ENCODE data around the gene DSC1. TPM values are rescaled to one million over a fixed set of nuclear protein-coding genes. Genes with fewer than 3 reads are reported as not detected.
A peak's percentile ranks its signal among the peaks of the same experiment; 100 is the strongest.

The DSC1 gene, protein sequence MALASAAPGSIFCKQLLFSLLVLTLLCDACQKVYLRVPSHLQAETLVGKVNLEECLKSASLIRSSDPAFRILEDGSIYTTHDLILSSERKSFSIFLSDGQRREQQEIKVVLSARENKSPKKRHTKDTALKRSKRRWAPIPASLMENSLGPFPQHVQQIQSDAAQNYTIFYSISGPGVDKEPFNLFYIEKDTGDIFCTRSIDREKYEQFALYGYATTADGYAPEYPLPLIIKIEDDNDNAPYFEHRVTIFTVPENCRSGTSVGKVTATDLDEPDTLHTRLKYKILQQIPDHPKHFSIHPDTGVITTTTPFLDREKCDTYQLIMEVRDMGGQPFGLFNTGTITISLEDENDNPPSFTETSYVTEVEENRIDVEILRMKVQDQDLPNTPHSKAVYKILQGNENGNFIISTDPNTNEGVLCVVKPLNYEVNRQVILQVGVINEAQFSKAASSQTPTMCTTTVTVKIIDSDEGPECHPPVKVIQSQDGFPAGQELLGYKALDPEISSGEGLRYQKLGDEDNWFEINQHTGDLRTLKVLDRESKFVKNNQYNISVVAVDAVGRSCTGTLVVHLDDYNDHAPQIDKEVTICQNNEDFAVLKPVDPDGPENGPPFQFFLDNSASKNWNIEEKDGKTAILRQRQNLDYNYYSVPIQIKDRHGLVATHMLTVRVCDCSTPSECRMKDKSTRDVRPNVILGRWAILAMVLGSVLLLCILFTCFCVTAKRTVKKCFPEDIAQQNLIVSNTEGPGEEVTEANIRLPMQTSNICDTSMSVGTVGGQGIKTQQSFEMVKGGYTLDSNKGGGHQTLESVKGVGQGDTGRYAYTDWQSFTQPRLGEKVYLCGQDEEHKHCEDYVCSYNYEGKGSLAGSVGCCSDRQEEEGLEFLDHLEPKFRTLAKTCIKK
- total RNA-seq, result not detected in 2 replicates
- long read RNA-seq, result 0 reads

DNA sequence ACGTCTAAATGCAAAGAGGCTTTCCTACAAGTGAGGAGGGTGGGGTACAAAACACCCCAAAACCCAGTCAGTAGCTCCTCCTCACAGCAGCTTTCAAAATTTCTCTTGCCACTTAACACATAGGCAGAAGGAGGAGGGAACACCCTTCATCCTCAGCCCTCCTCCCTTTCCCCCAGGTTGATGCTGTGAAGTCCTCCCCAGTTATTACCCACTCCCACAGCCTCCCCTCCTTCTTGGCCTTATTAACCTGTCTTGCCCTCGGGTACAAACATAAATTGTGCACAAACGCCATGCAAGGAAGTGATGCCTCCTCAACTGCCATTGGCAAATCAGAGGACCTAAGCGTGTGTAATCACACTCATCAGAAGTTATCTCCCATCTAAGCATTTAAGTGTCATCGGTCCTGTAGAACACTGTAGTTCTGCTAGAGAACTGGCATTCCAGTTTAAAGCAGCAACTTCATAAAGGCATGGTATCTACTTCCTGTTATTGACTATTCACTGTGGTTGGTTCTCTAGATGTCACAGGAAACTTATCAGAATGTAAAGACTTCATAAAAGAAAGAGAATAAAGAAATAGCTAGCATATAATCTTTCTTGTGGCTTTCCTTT is at the start of gene DSC1:
TSS of gene DSC1 (minus strand) at position 32 of the 611 bp plus-strand sequence. CDS start 262 bp downstream, outside the sequence.
- no peaks in the 10 kb centered on the region for H3K4me1 Mint-ChIP-seq (ENCODE audit: low read depth)
- no peaks in the 10 kb centered on the region for H3K9me3 Mint-ChIP-seq (ENCODE audit: low read depth)
- no peak for DNase-seq (ENCODE audit: low spot score, unreplicated experiment)
- TF ChIP-seq, protein P1, sequence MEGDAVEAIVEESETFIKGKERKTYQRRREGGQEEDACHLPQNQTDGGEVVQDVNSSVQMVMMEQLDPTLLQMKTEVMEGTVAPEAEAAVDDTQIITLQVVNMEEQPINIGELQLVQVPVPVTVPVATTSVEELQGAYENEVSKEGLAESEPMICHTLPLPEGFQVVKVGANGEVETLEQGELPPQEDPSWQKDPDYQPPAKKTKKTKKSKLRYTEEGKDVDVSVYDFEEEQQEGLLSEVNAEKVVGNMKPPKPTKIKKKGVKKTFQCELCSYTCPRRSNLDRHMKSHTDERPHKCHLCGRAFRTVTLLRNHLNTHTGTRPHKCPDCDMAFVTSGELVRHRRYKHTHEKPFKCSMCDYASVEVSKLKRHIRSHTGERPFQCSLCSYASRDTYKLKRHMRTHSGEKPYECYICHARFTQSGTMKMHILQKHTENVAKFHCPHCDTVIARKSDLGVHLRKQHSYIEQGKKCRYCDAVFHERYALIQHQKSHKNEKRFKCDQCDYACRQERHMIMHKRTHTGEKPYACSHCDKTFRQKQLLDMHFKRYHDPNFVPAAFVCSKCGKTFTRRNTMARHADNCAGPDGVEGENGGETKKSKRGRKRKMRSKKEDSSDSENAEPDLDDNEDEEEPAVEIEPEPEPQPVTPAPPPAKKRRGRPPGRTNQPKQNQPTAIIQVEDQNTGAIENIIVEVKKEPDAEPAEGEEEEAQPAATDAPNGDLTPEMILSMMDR (IDR thresholded peaks at IDR 0.05; ENCODE audit: unreplicated experiment), result no peak
- H3K36me3 Mint-ChIP-seq (ENCODE audit: insufficient read depth), result no peaks in the 10 kb centered on the region
- H3K27ac Mint-ChIP-seq, result no peak within 1 kb of the TSS
- no peak within 1 kb of the TSS for H3K4me3 Mint-ChIP-seq (ENCODE audit: low read depth)
- H3K27me3 Mint-ChIP-seq, result no peaks in the 10 kb centered on the region

DNA sequence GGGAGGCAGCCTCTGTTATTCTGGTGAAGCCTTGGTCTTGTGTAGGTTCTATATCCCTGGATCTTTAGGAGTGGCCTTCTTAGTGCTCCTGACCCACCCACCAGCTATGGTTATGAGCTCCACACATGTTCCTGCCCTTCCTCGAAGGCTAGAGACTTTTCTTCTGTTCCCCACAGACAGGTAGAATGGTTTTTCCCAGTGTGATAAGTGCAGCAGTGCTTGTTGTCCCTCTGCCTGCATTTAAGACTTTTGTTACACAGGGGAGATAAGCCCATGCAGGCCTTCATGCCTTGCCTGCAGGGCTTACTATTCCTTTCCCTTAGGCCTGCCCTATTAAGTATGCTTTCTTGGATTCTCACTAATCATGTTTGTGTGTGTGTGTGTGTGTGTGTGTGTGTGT is 48.4 kb upstream of the DSC1 start:
- Mint-ChIP-seq H3K4me1 (ENCODE audit: low read depth) (peaks cover 34% of the 10 kb centered on the region), H3K9me3 (ENCODE audit: low read depth) (peaks cover 7% of the 10 kb centered on the region), H3K27ac (peak overlapping the region; percentile 22), H3K4me3 (ENCODE audit: low read depth) (no peak overlapping the region), H3K27me3 (no peaks in the 10 kb centered on the region), H3K36me3 (ENCODE audit: insufficient read depth) (peaks cover 3% of the 10 kb centered on the region)
- DNase-seq (ENCODE audit: low spot score, unreplicated experiment), result no peak
- TF ChIP-seq, protein P1 (IDR thresholded peaks at IDR 0.05; ENCODE audit: unreplicated experiment), result no peak

DNA sequence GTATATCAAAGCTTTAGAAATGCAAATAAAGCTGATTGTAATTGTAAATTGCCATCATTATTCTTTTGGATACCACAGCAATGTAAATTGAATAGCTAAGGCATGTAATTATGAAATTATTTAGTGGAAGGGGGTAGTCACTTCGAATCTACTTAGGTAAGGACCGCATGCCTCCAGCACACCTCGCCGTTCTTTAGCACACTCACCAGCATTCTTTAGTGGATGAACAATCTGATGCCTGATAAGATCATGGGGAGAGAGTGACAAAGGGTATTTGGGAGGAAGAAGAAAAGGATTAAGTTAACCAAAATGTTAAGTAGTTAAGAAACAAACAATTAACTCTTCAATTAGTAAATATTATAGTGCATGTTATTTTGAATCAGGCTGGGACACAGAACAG is 46.4 kb upstream of the DSC1 start:
- H3K27me3 Mint-ChIP-seq, result no peaks in the 10 kb centered on the region
- no peak overlapping the region for H3K27ac Mint-ChIP-seq
- DNase-seq (ENCODE audit: low spot score, unreplicated experiment), result no peak
- TF ChIP-seq, protein P1 (IDR thresholded peaks at IDR 0.05; ENCODE audit: unreplicated experiment), result no peak
- H3K36me3 Mint-ChIP-seq (ENCODE audit: insufficient read depth), result no peaks in the 10 kb centered on the region
- peaks cover 42% of the 10 kb centered on the region for H3K4me1 Mint-ChIP-seq (ENCODE audit: low read depth)
- no peaks in the 10 kb centered on the region for H3K9me3 Mint-ChIP-seq (ENCODE audit: low read depth)
- H3K4me3 Mint-ChIP-seq (ENCODE audit: low read depth), result no peak overlapping the region

DNA sequence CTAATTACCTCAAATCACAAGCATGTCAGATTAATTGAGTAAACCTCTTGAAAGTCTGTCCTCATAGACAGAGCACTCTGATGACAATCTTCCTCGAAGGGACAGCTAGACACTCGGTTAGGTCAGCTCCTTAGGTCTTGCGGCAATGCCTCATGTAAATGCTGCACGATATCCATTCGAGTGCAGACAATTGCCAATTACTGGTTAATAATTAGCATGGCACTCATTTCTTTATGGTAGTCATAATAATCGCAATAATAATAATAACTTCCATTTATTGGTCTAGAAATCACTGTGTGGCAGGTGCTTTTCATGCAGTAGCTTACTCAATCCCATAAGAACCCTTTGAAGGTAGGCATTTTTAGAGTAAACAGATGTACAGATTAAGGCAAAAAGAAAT is 44.7 kb upstream of the DSC1 start:
- H3K9me3 Mint-ChIP-seq (ENCODE audit: low read depth), result no peaks in the 10 kb centered on the region
- H3K36me3 Mint-ChIP-seq (ENCODE audit: insufficient read depth), result no peaks in the 10 kb centered on the region
- no peak for DNase-seq (ENCODE audit: low spot score, unreplicated experiment)
- no peaks in the 10 kb centered on the region for H3K27me3 Mint-ChIP-seq
- peaks cover 53% of the 10 kb centered on the region for H3K4me1 Mint-ChIP-seq (ENCODE audit: low read depth)
- H3K4me3 Mint-ChIP-seq (ENCODE audit: low read depth), result no peak overlapping the region
- H3K27ac Mint-ChIP-seq, result peak overlapping the region; percentile 29
- TF ChIP-seq, protein P1 (IDR thresholded peaks at IDR 0.05; ENCODE audit: unreplicated experiment), result no peak

Data from progenitor cell of endocrine pancreas (in vitro differentiated cells).